Middle frontal gyrus (tissue), 1 donor: ENCODE results near the gene ZFAND3.
"Not testable (repeated sequence)": the region's sequence is repeated elsewhere in the genome, so short reads cannot be mapped to it uniquely, and the experiment has no call there.

ENCODE experiments used
- DNase-seq: peaks from one replicate; pipeline ENCODE4 v3.0.0-alpha.2; 2015; ENCODE audit warnings: low spot score; ENCODE audit errors: extremely low spot score

ZFAND3 gene

DNA sequence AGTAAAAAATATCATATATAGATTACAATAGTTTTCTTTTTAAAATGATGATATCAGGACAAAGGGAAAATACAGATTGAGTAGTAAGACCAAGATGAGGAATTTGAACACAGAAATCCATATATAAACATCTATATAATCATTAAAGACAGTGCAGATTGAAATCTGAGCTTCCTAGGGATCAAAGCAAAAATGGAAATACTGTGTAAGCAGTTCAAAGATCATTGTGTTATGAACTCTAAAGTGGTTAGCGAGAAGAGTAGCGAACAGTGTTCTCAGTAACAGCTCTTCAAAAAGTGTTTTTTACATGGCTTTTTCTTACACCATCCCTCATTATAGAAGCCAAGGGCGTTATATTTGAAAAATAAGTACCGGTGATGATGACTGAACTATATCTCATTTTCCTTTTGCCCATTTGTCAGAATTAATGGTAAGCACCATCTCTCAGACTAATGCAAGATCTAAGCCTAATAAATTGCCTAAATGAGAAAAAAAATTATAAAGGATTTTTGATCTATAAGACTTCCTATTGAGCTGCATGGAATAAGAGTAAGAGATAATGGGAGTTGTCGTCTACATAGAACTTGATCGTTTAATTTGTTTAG is 226.3 kb downstream of the ZFAND3 start:
- DNase-seq: no peak

DNA sequence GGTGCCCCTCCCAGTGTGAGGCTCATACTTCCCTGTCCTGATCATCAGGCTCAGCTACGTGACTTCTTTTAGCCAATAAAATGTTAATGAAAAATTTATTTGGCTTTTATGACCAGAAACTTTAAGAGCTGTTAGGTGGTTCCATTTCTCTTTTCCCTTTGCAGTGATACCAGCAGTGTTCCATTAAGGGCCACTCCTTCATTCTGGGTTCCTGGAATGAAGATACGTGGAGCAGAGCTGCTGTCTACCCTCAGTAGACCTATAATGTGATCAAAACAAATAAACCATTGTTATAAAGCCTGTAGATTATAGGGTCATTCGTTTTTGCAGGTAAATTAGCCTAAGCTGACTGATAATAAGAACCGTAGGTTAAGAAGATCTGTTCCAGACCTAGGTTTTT is 228.0 kb downstream of the ZFAND3 start:
- DNase-seq: no peak

DNA sequence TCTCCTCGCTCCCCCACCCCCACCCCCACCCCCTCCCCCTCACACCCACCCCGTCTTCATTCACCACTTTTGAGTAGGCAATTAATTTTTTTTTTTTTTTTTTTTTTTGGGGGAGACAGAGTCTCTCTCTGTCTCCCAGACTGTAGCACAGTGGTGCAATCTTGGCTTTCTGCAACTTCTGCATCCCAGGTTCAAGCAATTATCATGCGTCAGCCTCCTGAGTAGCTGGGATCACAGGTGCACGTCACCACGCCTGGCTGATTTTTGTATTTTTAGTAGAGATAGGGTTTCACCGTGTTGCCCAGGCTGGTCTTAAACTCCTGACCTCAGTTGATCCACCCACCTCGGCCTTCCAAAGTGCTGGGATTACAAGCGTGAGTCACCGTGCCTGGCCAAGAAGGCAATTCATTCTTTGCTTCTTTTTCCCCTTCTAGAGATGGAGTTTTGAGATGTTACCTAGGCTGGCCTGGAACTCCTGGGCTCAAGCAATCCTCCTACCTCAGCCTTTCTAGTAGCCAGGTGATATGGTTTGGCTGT is 230.4 kb downstream of the ZFAND3 start:
- DNase-seq: not testable (repeated sequence)

DNA sequence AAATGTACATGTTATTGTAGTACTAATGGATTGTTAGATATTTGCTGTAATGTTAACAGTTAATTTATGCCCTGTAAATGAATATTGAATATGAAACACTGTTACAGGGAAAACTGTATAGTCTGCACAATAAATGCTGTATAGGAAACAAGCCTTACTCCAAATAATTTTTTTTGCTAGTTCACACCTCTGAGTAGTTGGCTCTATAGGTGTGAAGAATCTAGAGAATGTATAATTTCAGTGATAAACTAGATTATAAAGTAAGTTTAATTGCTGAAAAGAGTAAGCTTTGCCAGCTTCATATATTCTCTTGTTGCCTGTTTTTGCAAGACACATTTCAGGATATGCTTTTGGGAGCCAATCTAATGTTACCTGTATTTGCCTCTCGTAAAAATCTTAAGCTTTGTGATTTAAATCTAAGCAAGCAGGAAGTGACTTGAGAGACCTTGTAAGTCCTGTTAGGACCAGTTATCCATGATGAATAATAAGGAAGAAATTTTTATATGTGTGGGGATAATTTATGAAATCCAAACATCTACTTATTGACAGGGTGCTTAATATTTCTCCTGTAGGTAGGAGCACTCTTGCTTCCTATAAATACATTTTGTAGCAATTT is 232.4 kb downstream of the ZFAND3 start:
- DNase-seq: no peak

DNA sequence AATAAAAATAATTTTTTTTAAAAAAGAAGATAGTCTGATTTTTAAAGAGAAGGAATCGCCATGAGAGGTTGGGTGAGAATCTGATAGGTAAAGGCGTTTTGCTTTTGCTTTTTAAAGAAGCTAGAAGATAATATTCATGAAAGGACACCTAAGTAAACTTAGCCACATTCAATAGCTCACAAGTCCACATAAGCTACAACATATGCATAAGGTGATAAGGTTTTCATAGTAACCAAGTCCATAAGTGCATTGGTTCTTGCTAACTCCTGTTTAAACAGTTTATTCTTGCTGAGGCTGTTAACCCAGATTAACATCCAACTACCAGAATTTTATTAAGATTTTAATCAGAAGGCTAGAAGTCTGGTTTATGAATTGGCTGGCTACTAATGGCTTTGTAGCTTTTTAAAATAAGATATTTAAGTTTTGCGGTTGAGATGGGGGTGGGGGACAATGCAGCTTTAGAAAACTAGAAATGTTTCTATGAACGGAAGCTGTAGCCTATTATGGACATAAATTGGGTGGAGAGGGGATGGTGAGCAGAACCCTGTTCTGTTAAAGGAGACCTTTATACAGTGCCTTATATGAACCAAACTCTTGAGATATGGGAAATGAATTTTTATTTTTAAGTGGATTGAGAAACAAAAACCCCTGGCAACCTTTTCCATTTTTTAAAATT is 235.1 kb downstream of the ZFAND3 start:
- no peak for DNase-seq

DNA sequence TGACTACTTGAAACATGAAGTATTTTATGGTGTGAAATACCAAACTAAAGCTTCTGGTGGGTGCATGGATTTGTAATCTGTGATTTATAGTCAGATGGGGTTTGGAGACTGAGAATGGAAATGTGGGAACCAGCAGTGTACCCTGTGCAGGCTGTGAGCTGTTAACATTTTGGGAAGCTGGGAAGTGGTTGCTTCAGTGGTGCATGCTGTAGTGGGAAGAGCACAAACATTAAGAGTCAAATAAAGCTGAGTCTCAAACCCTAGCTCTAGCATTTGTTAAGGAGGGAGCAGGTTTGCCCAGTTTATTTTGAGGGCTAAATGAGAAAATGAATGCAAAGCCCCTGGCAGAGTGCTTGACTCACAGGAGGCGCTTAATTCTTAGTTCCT is 235.7 kb downstream of the ZFAND3 start:
- no peak for DNase-seq

DNA sequence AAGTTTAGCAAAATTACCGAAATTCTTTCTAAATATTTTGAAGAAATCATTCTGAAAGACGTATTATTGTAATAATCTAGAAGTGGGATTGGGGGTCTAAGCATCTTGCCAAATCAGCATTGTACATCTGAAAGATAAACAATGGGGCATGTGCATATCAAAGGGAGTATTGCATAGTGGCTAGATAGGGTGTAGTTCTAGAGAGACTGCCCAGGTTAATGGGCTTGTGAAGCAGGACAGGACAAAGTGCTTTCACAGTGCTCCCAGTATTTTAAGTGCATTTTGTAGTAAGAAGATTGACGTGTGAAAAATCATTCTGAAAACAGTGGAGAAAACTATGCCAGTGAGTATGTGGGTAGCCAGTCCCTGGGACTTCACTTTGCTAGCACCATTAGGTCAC is 236.8 kb downstream of the ZFAND3 start:
- no peak for DNase-seq

DNA sequence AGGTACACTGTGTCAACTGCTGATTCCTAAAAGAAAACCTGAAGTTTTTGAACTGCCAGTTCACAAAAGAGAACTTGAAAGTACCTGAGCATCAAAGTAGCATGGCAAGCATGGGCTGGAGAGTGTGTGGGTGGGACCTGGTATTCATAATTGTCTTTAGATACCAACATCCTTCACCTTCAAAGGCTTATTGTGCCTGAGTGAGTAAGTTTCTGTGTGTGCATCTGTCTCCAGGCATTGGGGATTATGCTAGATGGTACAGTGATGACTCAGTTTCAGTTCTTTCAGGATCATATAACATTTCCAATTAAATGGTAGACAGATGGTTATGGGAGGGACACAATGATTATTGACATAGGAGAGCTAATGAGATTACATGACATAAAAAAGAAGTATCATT is 238.5 kb downstream of the ZFAND3 start:
- DNase-seq: no peak

DNA sequence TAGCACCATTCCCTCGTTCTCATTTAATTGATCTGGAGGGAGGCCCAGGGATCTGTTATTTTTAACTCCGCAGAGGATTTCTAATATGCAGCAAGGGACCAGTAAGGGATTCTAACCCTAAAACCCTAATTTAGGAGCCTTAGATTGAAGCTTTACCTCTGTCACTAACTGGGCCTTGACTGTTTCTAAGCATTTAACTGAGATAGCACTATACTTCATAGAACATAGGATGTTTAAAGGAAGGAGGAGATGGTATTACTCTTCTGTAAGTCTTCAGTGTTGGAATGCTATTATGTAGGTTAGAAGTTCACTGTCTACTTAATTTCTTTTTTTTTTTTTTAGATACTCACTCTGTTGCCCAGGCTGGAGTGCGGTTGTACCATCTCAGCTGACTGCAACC is 242.5 kb downstream of the ZFAND3 start:
- no peak for DNase-seq

DNA sequence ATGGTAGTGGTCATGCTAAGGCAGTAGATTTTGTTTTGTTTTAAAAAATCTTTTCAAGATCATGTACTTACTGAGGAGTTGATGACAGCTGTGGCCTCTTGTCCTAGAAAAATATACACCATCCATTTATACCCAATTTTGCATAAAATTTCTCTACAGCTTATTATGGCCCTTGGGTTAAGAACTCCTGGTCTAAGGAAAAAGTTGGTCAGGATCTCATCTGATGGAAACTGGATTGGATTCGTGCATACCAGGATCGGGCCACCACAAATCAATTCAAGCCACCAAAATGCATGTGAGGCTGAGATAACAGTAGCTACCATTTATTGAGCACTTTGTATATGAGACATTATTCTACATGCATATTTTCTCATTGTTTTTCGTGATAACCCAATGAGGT is 244.4 kb downstream of the ZFAND3 start:
- no peak for DNase-seq

DNA sequence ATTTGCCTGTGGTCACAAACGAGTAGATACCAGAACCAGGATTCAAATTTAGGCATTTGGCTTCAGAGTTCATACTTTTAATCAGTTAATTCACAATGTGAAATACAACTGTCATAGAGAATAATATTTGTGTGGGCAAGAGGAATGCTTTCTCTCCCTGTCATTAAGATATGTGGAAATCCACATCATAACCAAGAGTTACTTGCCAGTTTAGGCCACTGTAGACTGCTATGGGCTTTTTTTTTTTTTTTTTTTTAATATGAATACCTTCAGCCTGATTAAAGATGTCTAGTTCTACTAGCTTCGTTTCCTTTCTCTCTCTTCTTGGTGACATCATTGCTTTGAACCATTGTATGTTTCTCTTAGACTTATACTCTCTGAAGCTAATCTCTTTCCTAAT is 244.9 kb downstream of the ZFAND3 start:
- DNase-seq: no peak

DNA sequence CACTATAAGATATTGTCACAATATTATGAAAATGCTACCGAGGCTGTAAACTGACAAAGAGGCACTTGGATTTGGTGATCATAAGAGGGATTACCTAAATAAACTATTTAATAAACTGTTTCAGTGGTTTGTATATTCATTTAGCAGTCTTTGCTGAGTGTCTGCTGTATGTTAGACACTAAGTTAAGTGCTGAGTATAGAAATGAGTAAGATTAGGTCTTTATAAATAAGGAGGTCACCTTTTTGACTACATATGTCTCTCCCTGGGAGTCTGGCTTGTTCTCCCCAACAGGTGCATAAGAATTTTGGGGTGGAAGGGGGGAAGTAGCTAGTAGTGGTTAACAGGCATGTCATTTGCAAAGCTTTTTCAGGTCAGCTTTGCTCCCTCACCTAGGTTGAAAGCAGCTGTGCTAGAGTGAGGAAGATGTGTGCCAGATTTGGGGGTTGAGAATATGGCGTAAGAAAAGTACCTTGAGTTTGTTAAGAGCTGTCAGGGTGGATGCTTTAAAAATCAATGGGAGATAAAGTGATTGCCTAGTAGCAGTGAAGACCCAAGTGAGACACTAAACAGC is 246.3 kb downstream of the ZFAND3 start:
- DNase-seq: no peak

DNA sequence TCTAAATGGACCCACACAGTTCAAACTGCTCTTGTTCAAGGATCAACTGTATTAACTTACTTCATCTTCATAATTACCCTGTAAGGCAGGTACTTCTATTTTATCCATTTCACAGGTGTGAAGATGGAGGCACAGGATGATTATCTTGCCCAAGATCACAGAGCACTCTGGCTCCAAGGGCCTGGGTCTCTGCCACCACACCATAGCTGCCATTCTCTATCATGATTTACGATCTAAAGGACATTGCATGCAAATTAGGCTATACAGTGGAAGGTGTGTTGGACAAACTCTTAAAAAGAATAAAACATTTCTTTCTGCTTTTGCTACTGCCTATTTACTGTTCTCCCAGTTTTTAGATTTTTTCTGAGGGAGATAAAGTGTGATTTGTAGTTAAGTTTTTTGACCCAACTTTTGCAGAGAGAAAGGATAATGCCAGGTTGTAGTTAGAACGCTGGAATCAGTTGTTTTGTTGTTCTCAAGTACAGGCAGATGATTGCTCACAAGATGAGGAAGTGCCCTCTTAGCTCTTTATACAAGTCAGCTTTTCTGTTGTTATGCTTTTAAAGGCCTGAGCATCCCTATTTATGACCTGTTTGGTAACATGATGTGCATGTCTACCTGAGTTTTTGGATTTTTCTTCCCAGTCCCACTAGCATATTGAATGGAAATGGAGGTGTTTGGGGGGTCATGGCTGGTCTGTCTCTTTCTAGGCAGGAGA is 247.9 kb downstream of the ZFAND3 start:
- no peak for DNase-seq

DNA sequence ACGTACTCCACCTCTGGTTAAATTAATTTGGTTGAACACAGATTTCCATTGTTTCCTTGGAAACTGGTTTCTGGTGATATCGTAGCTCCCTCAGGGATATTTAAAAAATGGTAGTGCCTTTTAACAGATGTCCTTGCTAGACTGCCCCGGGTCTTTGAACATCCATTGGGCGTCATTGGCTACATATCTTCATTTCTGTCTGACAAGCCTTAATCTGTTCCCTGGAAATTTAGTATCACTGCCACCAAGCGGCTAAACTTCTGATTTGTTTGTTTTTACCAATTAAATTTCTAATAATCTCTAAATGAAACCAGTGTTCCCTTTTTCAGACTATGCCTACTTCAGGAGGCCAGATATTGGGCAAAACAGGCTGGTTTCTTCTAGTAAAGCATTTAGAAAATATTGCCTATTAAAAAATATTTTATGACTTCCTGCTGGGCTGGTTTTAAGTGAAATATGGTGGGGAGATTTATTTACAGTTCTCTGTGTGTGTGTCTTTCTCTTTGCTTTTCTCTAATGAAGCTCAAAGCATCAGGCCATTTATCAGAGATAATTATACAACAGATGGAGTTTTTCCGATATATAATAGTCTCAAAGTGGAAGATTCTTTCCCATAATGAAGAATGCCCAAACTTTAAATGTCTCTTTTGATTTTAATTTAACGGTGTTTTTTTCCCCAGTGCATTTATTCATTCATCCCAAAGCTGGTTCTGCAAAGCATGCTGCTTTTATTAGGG is 249.5 kb downstream of the ZFAND3 start:
- DNase-seq: no peak

DNA sequence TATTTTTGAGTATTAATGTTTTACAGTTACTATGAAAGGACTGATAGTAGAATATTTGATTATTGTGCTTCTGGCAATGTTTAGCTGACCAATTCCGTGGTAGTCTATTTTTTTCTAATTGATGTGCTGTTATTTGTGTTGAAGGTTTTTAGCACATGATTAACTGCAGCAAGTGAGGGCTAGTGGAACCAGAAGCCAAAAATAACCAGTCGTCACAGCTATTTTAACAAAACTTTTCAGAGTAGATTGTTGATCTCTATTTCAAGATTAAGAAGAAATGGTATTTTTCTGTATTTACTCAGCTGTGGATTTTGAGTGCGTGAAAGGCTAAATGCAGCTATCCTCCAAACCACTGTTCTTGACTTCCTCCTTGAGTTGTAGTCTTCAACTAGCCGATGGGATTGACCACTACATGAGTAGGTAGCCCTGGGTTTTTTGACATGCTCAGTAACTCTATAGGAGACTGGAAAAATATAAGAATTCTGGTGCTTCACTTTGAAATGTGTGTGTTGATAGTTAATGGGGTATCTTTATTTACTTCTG is 258.0 kb downstream of the ZFAND3 start:
- DNase-seq: no peak

DNA sequence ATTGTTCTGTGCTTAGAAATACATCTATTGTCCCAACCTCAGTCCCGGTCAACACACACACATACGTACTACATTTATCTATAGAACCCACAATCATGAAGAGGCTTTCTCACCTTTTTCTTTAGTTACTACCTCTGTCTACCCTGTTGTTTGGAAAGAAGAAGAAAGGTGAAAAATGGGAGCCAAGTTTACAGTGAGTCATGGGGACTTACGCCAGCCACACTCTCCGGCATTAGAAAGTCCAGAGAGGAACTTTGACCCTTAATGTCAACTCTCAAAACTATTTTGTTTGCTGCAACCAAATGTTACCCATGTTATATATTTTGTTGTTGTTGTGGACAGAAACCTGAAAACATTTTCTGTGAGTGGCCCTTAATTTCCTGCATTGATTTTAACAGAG is 259.1 kb downstream of the ZFAND3 start:
- DNase-seq: no peak

DNA sequence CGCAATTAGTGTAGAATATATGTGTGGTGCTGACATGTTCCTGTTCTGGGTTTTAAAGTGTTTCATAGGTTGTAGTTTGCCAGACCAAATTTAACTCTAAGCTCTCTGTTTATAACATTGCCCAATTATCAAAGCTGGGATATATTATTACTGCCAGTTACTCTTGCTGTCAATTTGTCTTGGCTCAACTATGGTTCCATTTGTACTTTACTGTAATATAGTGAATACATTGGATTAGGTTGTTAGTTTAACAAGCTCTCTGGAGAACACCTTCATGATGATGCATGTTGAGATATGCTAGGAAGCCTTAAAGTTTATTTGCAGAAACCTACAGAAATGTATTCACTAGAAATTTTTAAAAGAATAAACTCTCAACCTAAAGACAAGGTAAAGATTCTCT is 259.6 kb downstream of the ZFAND3 start:
- DNase-seq: no peak

DNA sequence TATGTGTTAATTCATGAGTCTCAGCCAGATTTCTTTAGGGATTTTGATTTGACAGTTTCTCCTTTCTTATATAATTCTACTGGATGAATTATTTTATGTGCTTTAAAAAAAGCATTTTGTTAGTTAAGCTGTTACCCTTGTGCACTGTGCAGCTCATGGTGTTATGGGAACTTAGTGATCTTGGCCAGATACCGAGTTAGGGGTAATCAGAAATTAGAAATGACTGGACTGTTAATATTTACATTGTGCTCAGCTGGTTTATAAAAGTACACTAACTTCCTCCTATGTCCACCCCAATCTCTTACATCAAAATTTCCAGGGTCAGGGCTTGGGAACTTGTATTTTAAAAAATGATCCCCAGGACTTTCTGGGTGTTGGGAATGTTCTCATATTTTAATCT is 260.0 kb downstream of the ZFAND3 start:
- DNase-seq: no peak

DNA sequence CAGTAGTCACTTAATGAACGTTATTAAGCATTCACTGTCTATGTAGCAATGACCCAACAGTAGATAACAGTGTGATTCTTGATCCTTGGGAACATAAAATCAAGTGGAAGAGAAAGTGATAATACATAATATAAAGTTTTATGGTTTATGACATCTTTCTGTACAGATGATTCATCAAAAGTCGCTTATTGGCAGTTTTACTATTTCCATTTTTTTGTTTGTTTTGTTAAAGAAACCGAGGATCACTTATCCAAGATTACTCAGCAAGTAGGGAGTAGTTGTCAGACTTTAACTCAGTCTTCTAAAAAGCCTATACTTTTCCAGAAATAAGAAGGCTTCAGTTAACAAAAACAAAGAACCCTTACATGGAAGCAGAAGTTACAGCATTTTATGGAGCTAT is 260.8 kb downstream of the ZFAND3 start:
- DNase-seq: no peak

DNA sequence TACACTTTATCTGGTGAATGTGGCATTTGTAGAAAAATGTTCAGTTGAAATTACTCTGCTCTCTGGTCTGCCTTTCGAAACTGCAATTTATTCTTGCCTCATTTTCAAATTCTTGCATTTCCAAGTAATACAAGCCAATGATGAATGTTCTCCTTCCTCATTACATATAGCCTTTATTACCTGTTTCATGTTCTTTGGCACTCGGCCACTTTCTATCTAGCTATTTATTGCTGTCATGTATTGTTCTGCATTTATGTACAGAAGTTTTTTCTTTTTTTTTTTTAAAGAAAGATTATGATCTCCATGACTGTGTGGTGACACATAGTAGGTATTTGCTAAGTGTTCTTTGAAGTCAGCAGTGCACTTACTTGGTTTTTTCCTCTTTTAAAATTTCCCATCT is 261.4 kb downstream of the ZFAND3 start:
- no peak for DNase-seq

DNA sequence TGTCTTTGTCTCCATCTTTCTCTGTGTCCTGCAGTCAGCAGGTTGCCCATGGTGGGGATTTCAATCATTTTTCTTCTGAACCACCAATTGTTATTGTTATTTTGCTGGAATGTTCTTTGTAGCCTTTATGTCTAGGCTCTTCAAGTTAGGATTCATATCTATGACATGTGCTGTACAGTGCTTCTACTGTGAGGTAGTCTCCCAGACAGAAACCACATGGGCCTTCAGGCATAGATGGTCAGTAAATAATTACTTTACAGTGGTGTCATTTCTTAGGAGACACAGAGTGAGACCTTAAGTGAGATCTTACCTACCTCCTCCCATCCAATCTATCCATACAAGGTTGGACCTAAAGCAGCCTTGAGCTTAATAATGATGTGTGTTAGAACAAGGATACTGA is 265.5 kb downstream of the ZFAND3 start:
- DNase-seq: no peak
